ENCODE results near the gene TTC21A.

- TF ChIP-seq CTCF (IDR thresholded peaks at IDR 0.05; ENCODE audit: low read depth, low read length) (no peak), POLR2A (IDR thresholded peaks at IDR 0.05; ENCODE audit: extremely low read depth, insufficient read length) (no peak)
Observed at GRCh38 chr3:39166932-39167532, 59.6 kb downstream of the TTC21A start.
